GM21619 (cell line): ENCODE data around the gene PCTP.

Experiments
- ATAC-seq: cut with Tn5 transposase; IDR thresholded peaks from one replicate; pipeline ENCODE4 v1.9.1; 2021; ENCODE audit not compliant: unreplicated experiment

PCTP gene

GRCh38 chr17:55750750-55751657 lies at the start of gene PCTP:
TSS of gene PCTP (plus strand) at chr17:55751051. CDS start at chr17:55751104, 53 bp downstream.
- peak; percentile 100 for ATAC-seq

- ATAC-seq, result no peak
Measured at GRCh38 chr17:55702150-55702549, 48.7 kb upstream of the PCTP start.

GRCh38 chr17:55704401-55704800 lies 46.5 kb upstream of the PCTP start:
- ATAC-seq, result no peak

- peak; percentile 70 for ATAC-seq
Measured at GRCh38 chr17:55705847-55706246, 45.0 kb upstream of the PCTP start.

DNA sequence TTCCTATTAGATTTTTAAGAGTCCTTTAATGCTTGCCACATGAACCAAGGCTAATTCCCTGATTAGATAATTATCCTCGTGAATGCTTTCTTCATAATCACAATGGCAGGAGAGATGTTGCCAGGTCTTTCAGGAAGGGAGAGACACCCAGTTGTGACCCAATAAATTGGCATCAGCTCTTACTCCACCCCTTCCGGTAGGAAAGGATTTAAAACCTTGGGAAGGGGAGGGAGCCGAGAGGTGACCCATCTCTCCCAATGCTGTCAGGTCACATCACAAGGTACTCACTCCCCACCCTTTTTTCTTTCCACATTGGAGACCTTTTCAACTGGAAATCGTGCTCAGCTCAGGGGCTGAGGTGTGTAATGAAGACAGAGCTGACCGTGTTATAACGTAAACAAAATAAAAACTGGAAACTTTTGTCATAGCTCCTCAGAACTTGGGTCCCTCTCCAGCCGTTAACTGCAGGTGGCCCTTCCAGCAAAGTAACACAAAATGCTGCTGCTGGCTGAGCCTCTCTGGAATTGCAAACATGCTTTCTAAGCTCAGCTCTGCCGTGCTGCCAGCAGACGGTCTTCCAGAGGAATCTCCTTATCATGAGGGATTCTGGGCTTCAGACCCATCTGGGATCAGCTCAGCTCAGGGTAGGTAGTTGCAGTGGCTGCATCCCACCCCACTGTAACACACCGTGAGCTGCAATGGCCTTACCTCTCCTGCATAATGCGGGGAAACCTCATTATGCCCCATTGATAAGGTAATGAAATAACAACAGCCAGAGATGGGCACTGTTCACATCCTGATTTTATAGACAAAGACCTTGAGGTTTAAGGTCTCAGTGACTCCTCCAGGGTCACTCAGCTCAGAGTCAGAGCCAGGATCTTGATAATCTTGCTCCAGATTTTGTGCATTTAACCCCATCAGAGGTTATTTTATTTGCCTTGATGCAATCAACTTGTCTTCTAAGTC lies 43.8 kb upstream of the PCTP start:
- no peak for ATAC-seq

DNA sequence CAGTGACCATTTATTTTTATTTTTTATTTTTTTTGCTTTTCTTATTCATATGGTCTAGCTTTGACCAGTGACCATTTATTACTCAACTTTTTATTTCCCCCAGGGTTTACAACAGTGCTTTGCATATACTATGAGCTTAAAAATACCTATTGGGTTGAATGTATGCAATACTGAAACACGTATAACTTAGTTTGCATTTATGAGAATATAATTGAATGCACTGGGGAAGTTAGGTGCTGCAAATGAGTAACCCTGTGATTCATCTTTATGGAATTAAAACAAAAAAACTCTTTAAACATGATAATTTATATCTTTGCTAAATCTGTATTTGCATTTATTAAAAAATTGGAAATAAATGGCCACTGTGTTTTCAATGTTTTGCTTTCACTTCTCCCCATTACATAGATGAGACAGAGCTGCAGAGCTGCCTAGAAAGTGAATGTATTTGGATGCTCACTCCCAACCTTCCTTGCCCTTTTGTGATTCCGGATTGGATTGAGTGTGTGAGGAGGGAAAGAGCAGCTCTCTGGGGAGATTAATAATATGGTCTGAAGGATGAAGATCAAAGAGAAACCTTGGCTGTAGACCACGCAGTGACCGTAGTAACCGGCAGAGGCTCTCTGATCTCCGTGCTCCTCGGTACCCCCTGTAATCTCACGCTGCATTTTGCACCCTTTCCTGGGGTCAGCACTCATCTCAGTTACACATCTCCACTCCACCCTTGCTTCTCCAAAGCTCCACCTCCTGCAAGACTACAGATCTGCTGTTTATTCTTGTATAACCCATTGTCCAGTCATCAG lies 42.5 kb upstream of the PCTP start:
- ATAC-seq, result no peak

DNA sequence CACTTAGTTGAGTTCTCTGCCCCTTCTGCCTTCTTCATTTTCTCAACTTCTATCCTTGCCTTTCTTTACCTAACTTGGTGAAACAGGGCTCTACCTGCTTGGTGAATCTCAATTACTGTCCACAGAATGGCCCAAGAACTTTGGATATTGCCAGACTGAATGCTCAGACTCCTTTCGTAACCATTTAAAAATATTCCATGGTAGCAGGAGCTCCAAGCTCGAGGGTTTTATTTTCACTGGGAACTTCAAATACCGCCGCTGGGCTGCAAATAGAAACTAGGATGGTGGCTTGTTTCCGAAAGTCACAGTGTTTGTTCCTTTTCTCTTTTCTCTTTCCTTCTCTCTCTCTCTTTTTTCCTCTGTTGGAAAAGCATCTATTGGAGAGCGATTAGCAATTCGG lies 41.4 kb upstream of the PCTP start:
- no peak for ATAC-seq

- no peak for ATAC-seq
Measured at GRCh38 chr17:55709984-55710383, 40.9 kb upstream of the PCTP start.

- no peak for ATAC-seq
Measured at GRCh38 chr17:55710410-55710809, 40.4 kb upstream of the PCTP start.

- no peak for ATAC-seq
Measured at GRCh38 chr17:55710829-55711496, 39.9 kb upstream of the PCTP start.

- no peak for ATAC-seq
Measured at GRCh38 chr17:55717432-55717831, 33.4 kb upstream of the PCTP start.

DNA sequence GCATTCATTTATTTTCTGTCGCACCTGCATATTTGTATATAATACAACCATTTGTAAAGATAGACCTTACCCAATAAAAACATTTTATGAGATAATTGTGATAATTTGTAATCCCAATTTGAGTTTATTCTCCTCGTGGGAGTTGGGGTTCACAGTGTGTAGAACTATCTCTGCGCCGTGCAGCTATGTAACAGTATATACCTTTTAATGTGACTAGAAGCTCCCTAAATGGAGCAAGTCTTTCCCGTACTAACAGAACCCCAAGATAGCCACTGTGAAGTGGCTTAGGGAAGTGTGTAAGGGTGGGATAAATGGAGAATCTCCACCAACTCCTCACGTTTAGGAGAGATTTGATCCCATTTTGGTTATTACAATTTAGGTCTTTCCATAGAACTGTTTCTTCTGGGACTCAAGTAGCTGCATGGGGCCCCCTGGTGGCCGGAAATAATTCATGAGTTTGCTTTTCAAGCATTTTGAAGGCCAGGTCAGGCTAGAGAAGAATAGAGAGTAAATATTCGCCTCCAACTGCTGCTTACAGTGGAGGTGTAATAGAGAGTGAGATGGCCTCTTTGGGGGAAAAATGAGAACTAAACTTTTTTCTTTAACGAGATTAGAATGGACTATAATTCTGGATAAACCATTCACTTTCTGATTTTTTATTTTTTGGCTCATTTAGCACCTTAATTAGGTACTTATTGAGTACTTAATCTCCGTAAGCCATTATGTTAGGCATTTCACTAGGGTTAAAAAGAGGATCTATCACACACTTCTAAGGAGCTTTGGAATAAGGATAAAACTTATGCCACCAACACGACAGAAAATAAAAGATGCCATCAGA lies 32.7 kb upstream of the PCTP start:
- peak; percentile 72 for ATAC-seq

- no peak for ATAC-seq
Measured at GRCh38 chr17:55720919-55721836, 29.7 kb upstream of the PCTP start.

DNA sequence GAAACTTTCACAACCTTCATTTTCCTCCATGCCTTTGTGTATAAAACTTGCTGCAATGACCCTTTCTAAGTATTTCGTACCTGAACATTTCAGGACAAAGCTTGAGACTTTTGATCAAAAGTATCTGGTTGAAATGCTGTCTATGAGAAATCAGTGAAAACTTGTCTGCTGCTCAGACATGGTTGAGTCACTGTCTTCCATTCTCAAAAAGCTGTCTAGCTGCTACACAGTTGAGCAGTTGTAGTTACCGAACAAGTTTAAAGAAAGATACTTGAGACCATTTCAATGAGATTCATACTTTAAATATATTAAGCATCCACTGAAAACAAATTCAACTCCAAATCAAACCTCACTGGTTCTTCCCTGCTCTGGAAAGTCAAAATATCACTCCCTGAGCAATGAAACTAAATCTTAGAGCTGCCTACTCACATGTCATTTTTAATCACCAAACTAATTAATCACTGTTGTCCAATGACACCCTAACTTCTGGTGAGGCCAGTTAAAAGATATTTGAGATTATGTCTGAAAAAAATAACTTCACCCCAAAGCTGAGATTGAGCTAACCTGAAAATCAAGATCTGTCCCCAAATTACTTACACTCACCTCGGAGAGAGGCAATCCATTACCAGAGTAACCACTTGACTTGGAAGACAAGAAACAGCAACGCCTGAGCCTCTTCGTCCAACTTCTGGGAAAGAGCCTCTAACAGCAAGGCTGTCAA lies 28.7 kb upstream of the PCTP start:
- no peak for ATAC-seq

DNA sequence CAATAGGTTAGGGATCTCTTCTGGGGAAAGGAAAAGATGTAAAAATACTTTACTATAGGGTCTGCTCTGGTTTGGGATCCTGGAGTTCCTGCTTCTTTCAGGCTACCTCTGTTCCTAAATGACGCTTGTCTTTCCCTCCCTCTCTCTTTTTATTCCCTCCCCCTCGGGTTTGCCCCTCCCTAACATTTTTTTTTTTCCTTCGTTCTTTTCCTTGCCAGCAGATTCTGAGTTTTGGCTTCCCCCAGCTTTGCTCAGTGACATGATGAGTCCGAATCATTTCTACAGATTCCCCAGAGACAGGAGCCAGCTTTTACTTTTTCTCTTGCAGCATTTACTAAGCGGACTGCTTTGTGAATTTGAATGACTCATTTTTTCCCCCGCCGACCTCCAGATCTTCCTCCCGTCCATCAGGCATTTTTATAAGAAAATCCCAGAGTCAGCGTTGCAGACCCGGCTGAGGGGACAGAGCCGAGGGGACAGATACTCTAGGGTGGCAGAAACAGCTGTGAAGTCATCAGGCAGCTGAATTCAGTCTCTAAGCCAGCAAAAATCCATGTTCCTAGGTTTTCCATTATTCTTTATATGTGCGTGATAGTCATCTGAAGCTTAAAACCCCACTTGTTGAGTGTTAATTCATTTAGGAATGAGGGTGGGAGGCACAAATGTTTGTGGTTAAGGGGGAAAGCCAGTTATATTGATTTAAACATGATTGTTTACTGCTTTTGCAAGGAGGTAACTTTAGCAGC lies 27.9 kb upstream of the PCTP start, which contains the start of gene TMEM100:
TMEM100 (minus strand) TSS at position 123 of the 746 bp plus-strand sequence. CDS start 1,794 bp downstream, outside the sequence.
- no peak for ATAC-seq

GRCh38 chr17:55723488-55723848 lies 27.4 kb upstream of the PCTP start:
- no peak for ATAC-seq

DNA sequence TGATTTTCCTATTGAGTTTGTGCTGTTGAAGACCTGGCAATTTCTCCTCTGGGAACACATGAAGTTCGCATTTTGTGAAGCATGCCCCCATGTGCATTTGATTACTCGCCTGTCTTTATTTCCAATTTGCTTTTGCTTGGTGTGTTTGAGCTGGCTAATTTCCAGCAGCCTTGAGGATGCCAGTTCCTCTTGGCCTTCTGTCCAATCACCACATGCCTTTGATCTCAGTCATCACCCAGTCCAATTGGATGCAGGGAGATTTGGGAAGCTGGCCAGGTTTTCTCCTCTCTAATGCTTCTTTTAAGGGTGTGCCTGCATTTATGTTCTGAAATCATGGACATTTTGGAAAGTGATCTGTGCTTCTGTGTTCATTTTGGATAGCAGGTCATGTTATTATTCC lies 24.4 kb upstream of the PCTP start:
- ATAC-seq, result no peak
